DMS153 treated with DMSO at 0.1 percent for 48 hours (cell line): ENCODE data around the gene ALDH16A1.

Experiments
- DNase-seq: peaks from one replicate; lab custom pipeline; 2025; ENCODE audit not compliant: unreplicated experiment; lab: John Stamatoyannopoulos, UW

The ALDH16A1 gene

DNA sequence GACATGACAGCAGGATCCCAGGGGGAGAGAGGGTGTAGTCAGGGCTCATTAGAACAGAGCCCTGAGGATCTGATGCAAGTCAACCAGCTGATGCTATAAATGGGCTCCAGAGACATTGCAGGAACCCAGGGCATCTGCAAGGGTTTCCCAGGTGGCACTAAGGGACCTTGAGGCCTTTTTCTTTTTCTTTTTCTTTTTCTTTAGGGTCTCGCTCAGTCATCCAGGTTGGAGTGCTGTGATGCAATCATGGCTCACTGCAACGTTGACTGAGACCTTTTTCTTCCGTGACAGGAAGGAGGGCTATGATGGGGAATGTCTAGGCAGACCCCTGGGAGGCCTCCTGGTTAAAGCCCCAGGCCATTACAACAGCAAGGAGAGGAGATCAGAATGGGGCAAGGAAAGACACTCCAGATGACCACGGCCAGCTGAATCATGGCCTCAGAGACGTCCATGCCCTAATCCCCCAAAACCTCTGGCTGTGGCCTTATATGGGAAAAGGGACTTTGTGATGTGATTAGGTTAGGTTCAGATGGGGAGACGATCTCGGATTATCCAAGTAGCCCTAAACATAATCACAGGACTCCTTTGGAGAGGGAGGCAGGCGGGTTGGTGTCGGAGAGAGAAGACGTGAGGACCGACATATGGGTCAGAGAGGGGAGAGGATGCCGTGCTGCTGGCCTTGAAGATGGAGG, 54.9 kb downstream of the ALDH16A1 start:
- no peak for DNase-seq

DNA sequence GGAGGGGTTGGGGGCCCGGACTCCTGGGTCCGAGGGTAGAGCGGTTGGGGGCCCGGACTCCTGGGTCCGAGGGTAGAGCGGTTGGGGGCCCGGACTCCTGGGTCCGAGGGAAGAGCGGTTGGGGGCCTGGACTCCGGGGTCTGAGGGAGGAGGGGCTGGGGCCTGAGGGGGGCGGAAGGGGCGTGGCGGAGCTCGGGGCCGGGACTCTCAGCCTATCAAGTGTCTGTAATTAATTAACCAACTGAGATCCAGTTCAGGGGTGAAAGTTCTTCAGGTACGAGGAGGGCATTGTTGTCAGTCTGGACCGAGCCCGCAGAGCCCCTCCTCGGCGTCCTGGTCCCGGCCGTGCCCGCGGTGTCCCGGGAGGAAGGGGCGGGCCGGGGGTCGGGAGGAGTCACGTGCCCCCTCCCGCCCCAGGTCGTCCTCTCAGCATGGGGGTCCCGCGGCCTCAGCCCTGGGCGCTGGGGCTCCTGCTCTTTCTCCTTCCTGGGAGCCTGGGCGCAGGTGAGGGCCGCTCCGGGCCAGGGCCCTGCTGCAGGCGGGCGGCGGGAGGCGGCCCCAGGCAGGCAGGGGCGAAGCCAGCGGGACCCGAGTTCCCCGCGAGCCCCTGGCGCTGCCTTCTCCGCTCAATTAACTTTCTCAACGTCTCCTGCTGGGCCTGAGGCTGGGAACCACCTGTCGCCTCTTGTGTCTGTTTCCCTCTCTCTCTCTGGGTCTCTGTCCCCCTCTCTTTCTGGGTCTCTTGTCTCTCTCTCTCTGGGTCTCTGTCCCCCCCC, 60.1 kb downstream of the ALDH16A1 start:
- DNase-seq, result no peak

DNA sequence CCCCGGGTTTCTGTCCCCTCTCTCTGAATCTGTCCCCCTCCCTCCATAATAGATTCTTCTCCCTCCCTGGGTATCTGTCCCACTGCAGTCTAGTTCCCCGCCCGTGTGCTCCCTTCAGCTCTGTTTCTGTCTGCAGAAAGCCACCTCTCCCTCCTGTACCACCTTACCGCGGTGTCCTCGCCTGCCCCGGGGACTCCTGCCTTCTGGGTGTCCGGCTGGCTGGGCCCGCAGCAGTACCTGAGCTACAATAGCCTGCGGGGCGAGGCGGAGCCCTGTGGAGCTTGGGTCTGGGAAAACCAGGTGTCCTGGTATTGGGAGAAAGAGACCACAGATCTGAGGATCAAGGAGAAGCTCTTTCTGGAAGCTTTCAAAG, 60.7 kb downstream of the ALDH16A1 start:
- no peak for DNase-seq

DNA sequence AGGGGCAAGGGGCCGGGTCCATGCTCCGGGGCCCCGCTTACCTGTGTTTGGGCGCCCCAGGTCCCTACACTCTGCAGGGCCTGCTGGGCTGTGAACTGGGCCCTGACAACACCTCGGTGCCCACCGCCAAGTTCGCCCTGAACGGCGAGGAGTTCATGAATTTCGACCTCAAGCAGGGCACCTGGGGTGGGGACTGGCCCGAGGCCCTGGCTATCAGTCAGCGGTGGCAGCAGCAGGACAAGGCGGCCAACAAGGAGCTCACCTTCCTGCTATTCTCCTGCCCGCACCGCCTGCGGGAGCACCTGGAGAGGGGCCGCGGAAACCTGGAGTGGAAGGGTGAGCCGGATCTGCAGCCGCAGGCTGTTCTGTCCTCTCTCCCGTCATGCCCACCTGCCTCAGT, 61.1 kb downstream of the ALDH16A1 start:
- DNase-seq, result no peak

DNA sequence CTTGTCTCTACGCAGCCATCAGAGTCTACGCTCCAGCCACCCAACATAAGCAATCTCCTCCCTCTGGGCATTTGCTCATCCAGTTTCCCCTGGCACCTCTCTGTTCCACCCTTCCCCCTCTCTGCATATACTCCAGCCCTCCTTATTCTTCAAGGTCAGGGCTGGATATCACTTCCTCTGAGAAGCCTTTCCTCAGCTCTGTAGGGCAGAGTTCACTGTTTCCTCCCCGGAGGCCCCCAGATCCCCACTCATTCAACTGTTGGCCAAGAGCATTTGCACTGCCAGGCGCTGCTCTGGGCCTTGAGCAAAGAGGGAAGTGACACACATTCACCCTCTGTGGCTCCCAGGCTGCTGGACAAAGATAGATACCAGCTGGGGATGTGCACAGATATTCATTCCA, 62.7 kb downstream of the ALDH16A1 start:
- DNase-seq, result no peak

DNA sequence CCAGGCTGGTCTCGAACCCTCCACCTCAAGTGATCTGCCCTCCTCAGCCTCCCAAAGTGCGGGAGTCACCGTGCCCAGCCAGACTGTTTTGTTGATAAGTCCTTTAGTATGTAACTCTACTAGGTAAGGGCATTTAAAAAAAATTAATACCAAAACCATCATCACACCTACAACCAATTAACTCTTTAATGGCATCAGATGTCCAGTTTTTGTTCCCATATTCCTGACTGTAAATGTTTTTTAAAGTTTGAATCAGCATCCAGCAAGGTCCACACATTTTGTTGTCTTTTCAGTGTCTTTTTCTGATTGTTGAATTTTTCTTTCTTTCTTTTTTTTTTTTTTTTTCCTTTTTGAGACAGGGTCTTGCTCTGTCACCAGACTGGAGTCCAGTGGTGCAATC, 65.0 kb downstream of the ALDH16A1 start:
- no peak for DNase-seq
